Sigmoid colon (tissue), 7 donors: ENCODE measurements around the gene DPM1. TPM values are rescaled to one million over a fixed set of nuclear protein-coding genes. Genes with fewer than 3 reads are reported as not detected.

ENCODE experiments used
- DNase-seq: peaks from one replicate; pipeline ENCODE4 v3.0.0-alpha.2; 2019
- H3K27ac ChIP-seq, 4 donors: fragments of 200-600 bp; sonication (generic); one replicate each; pipeline ENCODE4 v1.5.1; 2016 to 2019; ENCODE audit warnings: mild to moderate bottlenecking in 1 of 4
- H3K27me3 ChIP-seq, 3 donors: fragments of 200-600 bp; sonication (generic); one replicate each; pipeline ENCODE4 v1.5.1; 2019; ENCODE audit warnings: mild to moderate bottlenecking in 1 of 3
- H3K36me3 ChIP-seq, 4 donors: fragments of 200-600 bp; sonication (generic); one replicate each; pipeline ENCODE4 v1.5.1; 2016 to 2019
- H3K4me1 ChIP-seq, 4 donors: fragments of 200-600 bp; sonication (generic); one replicate each; pipeline ENCODE4 v1.5.1; 2017 to 2019
- H3K4me3 ChIP-seq, 4 donors: fragments of 200-600 bp; sonication (generic); one replicate each; pipeline ENCODE4 v1.5.1; 2017 to 2019; ENCODE audit warnings: mild to moderate bottlenecking in 2 of 4, moderate library complexity in 1 of 4
- H3K9me3 ChIP-seq, 4 donors: fragments of 200-600 bp in 3 of 4; sonication (generic) in 3 of 4; one replicate each; pipeline versions ENCODE4 v1.5.1 to v1.6.1; 2013 to 2019
- CTCF ChIP-seq, 4 experiments: fragments of 450-650 bp in 3 of 4; fragments of 200-600 bp in 1 of 4; IDR thresholded peaks; one replicate each; pipeline ENCODE4 v1.5.1; 2016 to 2019; ENCODE audit warnings: antibody characterized with exemption in 4 of 4, mild to moderate bottlenecking in 3 of 4, moderate library complexity in 2 of 4
- EP300 ChIP-seq, 4 donors: sonication (generic); formaldehyde crosslinking; IDR thresholded peaks; one replicate each; pipeline ENCODE4 v1.6.1; 2017; ENCODE audit warnings: antibody characterized with exemption in 4 of 4
- POLR2A ChIP-seq, 2 donors: fragments of 450-650 bp; IDR thresholded peaks; one replicate each; pipeline ENCODE4 v1.6.1; 2016; ENCODE audit warnings: antibody characterized with exemption in 2 of 2, mild to moderate bottlenecking in 2 of 2, moderate library complexity in 2 of 2
- POLR2AphosphoS5 ChIP-seq, 4 donors: sonication (generic); formaldehyde crosslinking; IDR thresholded peaks; one replicate each; pipeline ENCODE4 v1.6.1; 2017; ENCODE audit warnings: antibody characterized with exemption in 4 of 4
- WGBS, 2 donors: extraction: QIAGEN DNeasy Blood & Tissue Kit; methylation state at CpG; one replicate each; pipeline ENCODE4 v1.1.7; 2013; 5-methylcytosine and 5-hydroxymethylcytosine counted together
- intact Hi-C: fragments of 100-400 bp; cut with DNase I; formaldehyde crosslinking; loops from one replicate; pipeline ENCODE4 v1.15.1; 2023
- polyA plus RNA-seq, 3 donors: library from polyadenylated mRNA; stranded (reverse); fragments of 200-250 nt; gene quantifications; one replicate each; pipeline ENCODE4 v1.2.3, GENCODE V29; 2013
- total RNA-seq, 4 donors: library from RNA; depleted of rRNA; stranded (reverse); fragments of >200 nt; gene quantifications; one replicate each; pipeline ENCODE4 v1.1.0, GENCODE V29; 2016
- donor health status: healthy with polysubstance abuse.
- donor health status: Bipolar disorder and iron deficiency.
- donor health status: healthy.

The DPM1 gene
- total and polyA plus RNA-seq, 7 donors: 45.4 to 94.6 (median 60.4) TPM

DNA sequence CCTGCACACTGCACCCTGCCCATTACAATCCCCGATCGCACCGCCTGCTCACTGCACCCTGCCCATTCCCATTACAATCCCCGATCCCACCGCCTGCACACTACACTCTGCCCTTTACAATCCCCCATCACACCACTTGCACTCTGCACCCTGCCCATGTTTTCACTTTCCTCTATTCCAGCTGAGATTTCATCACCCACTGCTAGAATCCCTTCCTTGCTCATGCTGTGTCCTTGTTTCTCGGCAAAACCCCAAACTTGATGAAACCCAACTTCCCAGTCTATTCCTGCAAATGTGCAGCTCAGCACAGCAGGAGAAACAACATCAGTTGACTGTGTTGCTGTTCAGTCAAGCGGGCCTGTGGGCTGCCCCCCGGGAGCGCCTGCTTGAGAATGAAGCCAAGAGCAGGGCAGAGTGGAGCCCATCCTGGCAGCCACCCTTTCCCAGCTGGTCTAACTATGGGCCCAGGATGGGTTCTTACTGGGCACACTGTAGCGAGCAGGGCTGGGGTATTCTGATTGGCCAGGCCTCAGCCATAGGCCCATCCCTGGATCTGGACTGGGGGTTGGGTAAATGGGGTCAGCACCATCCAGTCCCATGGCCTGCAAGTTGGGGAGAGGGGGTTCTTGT is 17.5 kb upstream of the DPM1 start:
- H3K4me3 ChIP-seq: no peak overlapping the region
- intact Hi-C loops: no loop called here
- TF ChIP-seq CTCF (IDR thresholded peaks at IDR 0.05): no peak
- no peak for TF ChIP-seq EP300 (IDR thresholded peaks at IDR 0.05)
- no peak for TF ChIP-seq POLR2A (IDR thresholded peaks at IDR 0.05)
- no peak for TF ChIP-seq POLR2AphosphoS5 (IDR thresholded peaks at IDR 0.05)
- peaks cover 0 to under 1% (median 0%) of the 10 kb centered on the region in 4 donors for H3K4me1 ChIP-seq
- no peaks in the 10 kb centered on the region for H3K9me3 ChIP-seq
- peaks cover 0 to 14% (median 4%) of the 10 kb centered on the region in 3 donors for H3K27me3 ChIP-seq
- H3K36me3 ChIP-seq: no peaks in the 10 kb centered on the region
- no peak for DNase-seq
- WGBS, 2 donors: 92 to 93% methylated on average over 10 of the region's 10 CpGs
- no peak overlapping the region for H3K27ac ChIP-seq

DNA sequence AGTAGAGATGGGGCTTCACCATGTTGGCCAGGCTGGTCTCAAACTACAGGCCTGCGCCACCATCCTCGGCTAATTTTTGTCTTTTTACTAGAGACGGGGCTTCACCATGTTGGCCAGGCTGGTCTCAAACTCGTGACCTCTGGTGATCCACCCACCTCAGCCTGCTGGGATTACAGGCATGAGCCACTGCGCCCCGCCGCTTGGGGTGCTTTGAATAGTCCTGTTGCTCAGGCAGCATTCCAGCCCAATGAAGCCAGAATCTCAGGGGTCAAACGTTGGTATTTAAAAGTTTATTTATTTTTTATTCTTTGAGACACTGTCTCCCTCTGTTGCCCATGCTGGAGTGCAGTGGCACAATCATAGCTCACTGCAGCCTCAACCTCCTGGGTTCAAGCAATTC is 11.6 kb upstream of the DPM1 start:
- H3K27ac ChIP-seq: no peak overlapping the region
- H3K36me3 ChIP-seq: no peaks in the 10 kb centered on the region
- 80 to 84% methylated on average over 8 of the region's 8 CpGs for WGBS, 2 donors
- H3K4me1 ChIP-seq: no peaks in the 10 kb centered on the region
- intact Hi-C loops: no loop called here
- H3K4me3 ChIP-seq: no peak overlapping the region
- TF ChIP-seq CTCF (IDR thresholded peaks at IDR 0.05) (no peak), POLR2A (IDR thresholded peaks at IDR 0.05) (no peak)
- H3K27me3 ChIP-seq: no peaks in the 10 kb centered on the region
- no peaks in the 10 kb centered on the region for H3K9me3 ChIP-seq
- no peak for DNase-seq

DNA sequence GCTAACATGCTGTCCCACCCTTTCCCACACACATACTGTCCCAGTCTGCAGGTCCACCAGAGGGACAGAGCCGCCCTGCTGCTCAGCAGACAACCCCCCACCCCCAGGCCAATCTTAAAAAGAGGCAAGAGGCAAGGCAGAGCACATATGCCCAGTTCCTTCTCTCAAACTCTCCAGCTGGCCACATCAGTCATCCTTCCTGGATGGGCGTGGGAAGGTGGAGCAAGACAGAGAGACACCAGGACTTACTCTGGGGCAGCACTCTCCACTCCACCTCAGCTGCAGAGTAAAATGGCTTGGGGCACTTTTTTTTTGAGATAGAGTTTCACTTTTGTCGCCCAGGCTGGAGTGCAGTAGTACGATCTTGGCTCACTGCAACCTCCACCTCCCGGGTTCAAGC is 11.1 kb upstream of the DPM1 start:
- Histone ChIP-seq H3K27me3 (no peaks in the 10 kb centered on the region), H3K4me1 (no peaks in the 10 kb centered on the region), H3K27ac (no peak overlapping the region), H3K4me3 (no peak overlapping the region), H3K36me3 (no peaks in the 10 kb centered on the region), H3K9me3 (no peaks in the 10 kb centered on the region)
- WGBS, 2 donors: 85% methylated on average over 5 of the region's 5 CpGs
- DNase-seq: no peak
- intact Hi-C loops: no loop called here
- TF ChIP-seq EP300 (IDR thresholded peaks at IDR 0.05) (no peak), POLR2A (IDR thresholded peaks at IDR 0.05) (no peak), CTCF (IDR thresholded peaks at IDR 0.05) (no peak), POLR2AphosphoS5 (IDR thresholded peaks at IDR 0.05) (no peak)

- no peak for TF ChIP-seq POLR2A (IDR thresholded peaks at IDR 0.05)
- TF ChIP-seq POLR2AphosphoS5 (IDR thresholded peaks at IDR 0.05): no peak
- no peak for TF ChIP-seq EP300 (IDR thresholded peaks at IDR 0.05)
- TF ChIP-seq CTCF (IDR thresholded peaks at IDR 0.05): no peak
- intact Hi-C loops: no loop called here
- Histone ChIP-seq H3K36me3 (no peaks in the 10 kb centered on the region), H3K27me3 (no peaks in the 10 kb centered on the region), H3K9me3 (no peaks in the 10 kb centered on the region), H3K4me3 (no peak overlapping the region), H3K4me1 (no peaks in the 10 kb centered on the region), H3K27ac (no peak overlapping the region)
- 79 to 84% methylated on average over 9 of the region's 9 CpGs for WGBS, 2 donors
- no peak for DNase-seq
These were observed 10.0 kb upstream of the DPM1 start for GRCh38 chr20:50968289-50968688.

DNA sequence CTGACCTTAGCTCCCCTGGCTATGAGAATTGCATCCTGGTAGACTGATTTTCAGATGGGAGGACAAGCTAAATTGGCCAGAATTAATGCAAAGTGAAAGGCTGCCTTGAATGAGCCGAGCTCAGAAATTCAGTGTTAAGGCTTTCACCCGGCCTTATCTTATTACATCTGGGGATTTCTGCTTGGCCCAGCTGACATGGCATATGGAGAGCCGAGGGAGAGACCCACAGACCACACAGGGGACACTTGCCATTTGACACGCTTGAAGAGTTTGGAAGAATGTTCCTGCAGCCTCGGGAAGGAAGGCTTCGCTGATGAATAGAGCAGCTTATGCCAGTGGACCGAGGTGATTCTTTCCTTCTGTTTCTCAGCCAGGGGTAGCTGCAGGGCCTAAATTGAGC is 9.3 kb upstream of the DPM1 start:
- intact Hi-C loops: no loop called here
- TF ChIP-seq POLR2A (IDR thresholded peaks at IDR 0.05) (no peak), POLR2AphosphoS5 (IDR thresholded peaks at IDR 0.05) (no peak), CTCF (IDR thresholded peaks at IDR 0.05) (no peak), EP300 (IDR thresholded peaks at IDR 0.05) (no peak)
- no peaks in the 10 kb centered on the region for H3K9me3 ChIP-seq
- H3K27ac ChIP-seq: no peak overlapping the region
- H3K4me3 ChIP-seq: no peak overlapping the region
- WGBS, 2 donors: 35 to 49% methylated on average over 7 of the region's 7 CpGs
- H3K27me3 ChIP-seq: no peaks in the 10 kb centered on the region
- no peaks in the 10 kb centered on the region for H3K4me1 ChIP-seq
- no peak for DNase-seq
- H3K36me3 ChIP-seq: peaks cover 0 to 2% (median under 1%) of the 10 kb centered on the region in 4 donors
